Endothelial cell of umbilical vein (primary cell): ENCODE data around the gene ACTR1A. TPM values are rescaled to one million over a fixed set of nuclear protein-coding genes. Genes with fewer than 3 reads are reported as not detected.

Experiments
- BruUV-seq: library from RNA; stranded (reverse); fragments of 400-500 nt; replicated peaks from 2 replicates; lab custom pipeline; 2021; lab: Mats Ljungman, UMichigan
- CTCF ChIA-PET: fragments of 300-600, 350-600 bp; sonication (Branson Sonifier 250); formaldehyde crosslinking; loops from one replicate; lab custom pipeline; 2021; ENCODE audit warnings: antibody characterized with exemption, inconsistent platforms; lab: Charles Lee
- POLR2A ChIA-PET: fragments of 300-600, 350-600 bp; sonication (Branson Sonifier 250); formaldehyde crosslinking; loops from one replicate; lab custom pipeline; 2021; ENCODE audit warnings: antibody characterized with exemption, inconsistent platforms; lab: Charles Lee
- DNase-seq: peaks from one replicate; pipeline ENCODE4 v3.0.0-alpha.2; 2011; ENCODE audit warnings: low read depth, low spot score
- FAIRE-seq: peaks from 2 replicates; lab custom pipeline; 2011; peaks lifted over from hg19 to GRCh38; lab: Jason Lieb, UNC
- H2AFZ ChIP-seq: 2 replicates; pipeline ENCODE4 v1.6.0; 2012; ENCODE audit warnings: low read depth, low read length, control low read depth, inconsistent platforms
- H3K27ac ChIP-seq: 2 replicates; pipeline ENCODE4 v1.5.1; 2011; ENCODE audit warnings: low read depth, mild to moderate bottlenecking, control low read depth, low read length, moderate library complexity; ENCODE audit not compliant: insufficient read depth
- H3K27me3 ChIP-seq, 2 experiments: 2 replicates each; pipeline versions ENCODE4 v1.6.0 to v1.6.1; 2011; ENCODE audit warnings: low read length in 2 of 2, mixed read lengths in 1 of 2; ENCODE audit not compliant: control insufficient read depth in 2 of 2, insufficient read depth in 2 of 2
- H3K36me3 ChIP-seq, 2 experiments: 2 replicates in 1 of 2; 3 replicates in 1 of 2; pipeline ENCODE4 v1.5.1; 2011; ENCODE audit warnings: low read length in 2 of 2, mild to moderate bottlenecking in 1 of 2, moderate library complexity in 1 of 2; ENCODE audit not compliant: control insufficient read depth in 2 of 2, insufficient read depth in 2 of 2; ENCODE audit errors: extremely low read depth in 1 of 2
- H3K4me1 ChIP-seq: 3 replicates; pipeline ENCODE4 v1.5.1; 2011; ENCODE audit warnings: mild to moderate bottlenecking, low read length; ENCODE audit not compliant: control insufficient read depth, insufficient read depth; ENCODE audit errors: extremely low read depth
- H3K4me2 ChIP-seq: 2 replicates; pipeline ENCODE4 v1.6.1; 2011; ENCODE audit warnings: low read length, control low read depth, mixed read lengths; ENCODE audit not compliant: insufficient read depth
- H3K4me3 ChIP-seq, 3 experiments: fragments of 200-600 bp in 1 of 3; sonication (generic), shearing (Covaris generic) in 1 of 3; replicated peaks in 1 of 3; 2 replicates each; pipeline ENCODE4 v1.5.1; 2011 to 2016; ENCODE audit warnings: control low read depth in 3 of 3, low read length in 3 of 3, mild to moderate bottlenecking in 2 of 3, inconsistent platforms in 1 of 3, low read depth in 1 of 3, moderate library complexity in 1 of 3; ENCODE audit not compliant: insufficient read depth in 1 of 3
- H3K79me2 ChIP-seq: 2 replicates; pipeline ENCODE4 v1.6.0; 2012; ENCODE audit warnings: low read length, inconsistent platforms; ENCODE audit not compliant: control insufficient read depth, insufficient read depth
- H3K9ac ChIP-seq: replicated peaks from 2 replicates; pipeline ENCODE3; 2011; ENCODE audit warnings: low read length, control low read depth; ENCODE audit not compliant: insufficient read depth; ENCODE audit errors: extremely low read depth
- H3K9me1 ChIP-seq: replicated peaks from 3 replicates; pipeline ENCODE4 v1.6.0; 2011; ENCODE audit warnings: mild to moderate bottlenecking, low read length; ENCODE audit not compliant: control insufficient read depth, insufficient read depth; ENCODE audit errors: extremely low read depth
- H3K9me3 ChIP-seq: replicated peaks from 2 replicates; pipeline ENCODE4 v1.5.1; 2012; ENCODE audit warnings: low read length, inconsistent platforms; ENCODE audit not compliant: control insufficient read depth, insufficient read depth
- H4K20me1 ChIP-seq: replicated peaks from 2 replicates; pipeline ENCODE3; 2011; ENCODE audit warnings: mild to moderate bottlenecking, low read length; ENCODE audit not compliant: control insufficient read depth, insufficient read depth; ENCODE audit errors: extremely low read depth
- CTCF ChIP-seq, 2 donors: IDR thresholded peaks; 1 replicate in 1 of 2; 2 replicates in 1 of 2; pipeline ENCODE4 v1.5.1; 2011; ENCODE audit warnings: low read length in 2 of 2, mild to moderate bottlenecking in 2 of 2, moderate library complexity in 2 of 2, control low read depth in 1 of 2, inconsistent platforms in 1 of 2, low read depth in 1 of 2; ENCODE audit not compliant: insufficient read depth in 1 of 2; ENCODE audit errors: extremely low read depth in 1 of 2
- EZH2 ChIP-seq: IDR thresholded peaks from 2 replicates; pipeline ENCODE4 v1.6.1; 2012; ENCODE audit warnings: borderline replicate concordance, low read depth, mild to moderate bottlenecking, moderate library complexity, low read length, inconsistent platforms; ENCODE audit not compliant: severe bottlenecking
- FOS ChIP-seq: IDR thresholded peaks from 2 replicates; pipeline ENCODE4 v1.6.1; 2011; ENCODE audit warnings: mild to moderate bottlenecking, low read length, moderate library complexity, borderline replicate concordance; ENCODE audit not compliant: insufficient read depth
- GATA2 ChIP-seq: IDR thresholded peaks from 2 replicates; pipeline ENCODE4 v1.7.0; 2011; ENCODE audit warnings: low read depth, mild to moderate bottlenecking, moderate library complexity, mixed read lengths, low read length; ENCODE audit not compliant: insufficient read length, insufficient read depth
- JUN ChIP-seq: IDR thresholded peaks from 2 replicates; pipeline ENCODE4 v1.6.1; 2011; ENCODE audit warnings: borderline replicate concordance, low read depth; ENCODE audit not compliant: insufficient read length, insufficient read depth
- MAX ChIP-seq: IDR thresholded peaks from 2 replicates; pipeline ENCODE4 v1.6.1; 2011; ENCODE audit not compliant: insufficient read depth, insufficient read length
- MYC ChIP-seq: IDR thresholded peaks from one replicate; pipeline ENCODE4 v1.6.1; 2011; ENCODE audit warnings: mild to moderate bottlenecking, low read depth, low read length
- POLR2A ChIP-seq: IDR thresholded peaks from 2 replicates; pipeline ENCODE4 v1.6.1; 2012; ENCODE audit warnings: low read depth, mild to moderate bottlenecking, control low read depth, low read length
- POLR2AphosphoS5 ChIP-seq: IDR thresholded peaks from 2 replicates; pipeline ENCODE4 v1.6.1; 2012; ENCODE audit warnings: low read depth, mild to moderate bottlenecking, control low read depth, low read length, moderate library complexity; ENCODE audit not compliant: insufficient read depth
- dilution Hi-C: fragments of 300-500 bp; cut with MboI; formaldehyde crosslinking; loops from one replicate; pipeline ENCODE4 v1.15.0; 2019; ENCODE audit warnings: low sequenced_read_pairs; ENCODE audit not compliant: extremely low pct_ligation_motif_present
- intact Hi-C: fragments of 100-400 bp; cut with micrococcal nuclease; formaldehyde crosslinking; loops from one replicate; pipeline ENCODE4 v1.10.0; 2022
- polyA plus RNA-seq, 4 experiments: library from polyadenylated mRNA; depleted of rRNA in 3 of 4; stranded (reverse) in 3 of 4; unstranded in 1 of 4; fragments of >200 nt; gene quantifications; 2 replicates each; pipeline versions ENCODE4 v1.2.1 to v1.2.3, GENCODE V29; 2011 to 2012; ENCODE audit warnings: missing spikeins in 1 of 4
- total RNA-seq: library from RNA; stranded (reverse); gene quantifications from 2 replicates; pipeline ENCODE4 v1.2.3, GENCODE V29; 2021

Gene ACTR1A
- total and polyA plus RNA-seq, 2 donors (not counting 3 experiments of a cell fraction or from before 2014, with no cell fraction given), result 155 to 164 TPM

- no peak overlapping the region for H3K9ac ChIP-seq
- peaks cover 2 to 6% of the 10 kb centered on the region in 2 experiments for H3K36me3 ChIP-seq
- DNase-seq (no peak), FAIRE-seq (no peak)
- intact Hi-C loops, result no loop called here
- no peaks in the 10 kb centered on the region for H4K20me1 ChIP-seq
- H3K4me2 ChIP-seq, result no peak overlapping the region
- no peak overlapping the region for H3K27ac ChIP-seq
- peaks cover 24% of the 10 kb centered on the region for H3K4me1 ChIP-seq
- H3K79me2 ChIP-seq, result peaks cover 28% of the 10 kb centered on the region
- H3K9me3 ChIP-seq, result no peaks in the 10 kb centered on the region
- no peak overlapping the region for H2AFZ ChIP-seq
- POLR2A ChIA-PET, result no interaction called here
- CTCF ChIA-PET, result interaction anchor here (0.6 to 8.4 kb wide), 2 partner anchors 12 to 74 kb away, joined by 3 to 261 read pairs; no protein-coding TSS in a partner anchor
- dilution Hi-C loops, result no loop called here
- no TSS peak for BruUV-seq
- TF ChIP-seq CTCF (IDR thresholded peaks at IDR 0.05; ENCODE audit: extremely low read depth in 1 of 2, insufficient read depth in 1 of 2, low read depth in 1 of 2, low read length in 2 of 2), result no peak
- TF ChIP-seq FOS, result no peak
- no peak for TF ChIP-seq POLR2A
- no peak for TF ChIP-seq GATA2
- no peak for TF ChIP-seq MAX
- no peak for TF ChIP-seq POLR2AphosphoS5
- no peak for TF ChIP-seq MYC
- TF ChIP-seq JUN, result no peak
- no peak for TF ChIP-seq EZH2
- H3K4me3 ChIP-seq, result no peak overlapping the region
- no peaks in the 10 kb centered on the region for H3K9me1 ChIP-seq
- H3K27me3 ChIP-seq, result no peaks in the 10 kb centered on the region
These were observed 5.0 kb upstream of the ACTR1A start for GRCh38 chr10:102507521-102507920.
